Stomach (tissue), 9 donors: ENCODE measurements around the gene B9D2. TPM values are rescaled to one million over a fixed set of nuclear protein-coding genes. Genes with fewer than 3 reads are reported as not detected.

Source experiments
- DNase-seq, 2 donors: peaks; one replicate each; pipeline versions ENCODE4 v3.0.0 to v3.0.0-alpha.2; 2013 to 2019
- H3K27ac ChIP-seq, 5 donors: fragments of 200-600 bp in 4 of 5; sonication (generic) in 4 of 5; one replicate each; pipeline ENCODE4 v1.5.1; 2013 to 2019; ENCODE audit warnings: mild to moderate bottlenecking in 1 of 5, moderate library complexity in 1 of 5
- H3K27me3 ChIP-seq, 3 donors: fragments of 200-600 bp; sonication (generic); one replicate each; pipeline ENCODE4 v1.5.1; 2017 to 2019; ENCODE audit warnings: mixed run types in 1 of 3
- H3K36me3 ChIP-seq, 4 donors: fragments of 200-600 bp; sonication (generic); 1 replicate in 3 of 4; 2 replicates in 1 of 4; pipeline ENCODE4 v1.5.1; 2016 to 2019
- H3K4me1 ChIP-seq, 4 donors: fragments of 200-600 bp; sonication (generic); one replicate each; pipeline ENCODE4 v1.5.1; 2016 to 2019
- H3K4me3 ChIP-seq, 4 donors: fragments of 200-600 bp; sonication (generic) in 3 of 4; one replicate each; pipeline ENCODE4 v1.5.1; 2016 to 2019; ENCODE audit warnings: mild to moderate bottlenecking in 1 of 4
- H3K9me3 ChIP-seq, 4 donors: fragments of 200-600 bp; sonication (generic); one replicate each; pipeline ENCODE4 v1.5.1; 2016 to 2019
- CTCF ChIP-seq, 7 experiments: fragments of 450-650 bp in 4 of 7; fragments of 200-600 bp in 3 of 7; sonication (generic) in 3 of 7; IDR thresholded peaks; one replicate each; pipeline ENCODE4 v1.5.1; 2016 to 2019; ENCODE audit warnings: antibody characterized with exemption in 7 of 7, control low read depth in 2 of 7, mild to moderate bottlenecking in 1 of 7
- EP300 ChIP-seq: sonication (generic); formaldehyde crosslinking; IDR thresholded peaks from one replicate; pipeline ENCODE4 v1.6.1; 2017; ENCODE audit warnings: antibody characterized with exemption
- POLR2A ChIP-seq, 4 donors: fragments of 450-650 bp; IDR thresholded peaks; one replicate each; pipeline ENCODE4 v1.6.1; 2016; ENCODE audit warnings: antibody characterized with exemption in 4 of 4, control low read depth in 2 of 4, mild to moderate bottlenecking in 1 of 4, moderate library complexity in 1 of 4
- POLR2AphosphoS5 ChIP-seq, 3 donors: sonication (generic); formaldehyde crosslinking; IDR thresholded peaks; one replicate each; pipeline ENCODE4 v1.6.1; 2016; ENCODE audit warnings: antibody characterized with exemption in 3 of 3
- WGBS, 5 donors: extraction: QIAGEN DNeasy Blood & Tissue Kit in 3 of 5; methylation state at CpG; one replicate each; pipeline versions ENCODE4 v1.1.5 to v1.1.7; 2013 to 2018; 5-methylcytosine and 5-hydroxymethylcytosine counted together
- intact Hi-C: fragments of 100-400 bp; cut with DNase I; formaldehyde crosslinking; loops from one replicate; pipeline ENCODE4 v1.15.1; 2023; ENCODE audit warnings: low total_unique reads
- polyA plus RNA-seq, 3 donors: library from polyadenylated mRNA; stranded (reverse); fragments of 200-250 nt; gene quantifications; one replicate each; pipeline ENCODE4 v1.2.3, GENCODE V29; 2013
- total RNA-seq, 5 donors: library from RNA; depleted of rRNA; stranded (reverse); fragments of >200 nt; gene quantifications; one replicate each; pipeline versions ENCODE4 v1.1.0 to v1.2.3, GENCODE V29; 2014 to 2016
- donor health status: healthy with polysubstance abuse.
- donor health status: Bipolar disorder and iron deficiency.
- donor health status: healthy.

B9D2 gene
- total and polyA plus RNA-seq, 8 donors = 0.58 to 20.3 (median 9.2) TPM; not detected in 1

DNA sequence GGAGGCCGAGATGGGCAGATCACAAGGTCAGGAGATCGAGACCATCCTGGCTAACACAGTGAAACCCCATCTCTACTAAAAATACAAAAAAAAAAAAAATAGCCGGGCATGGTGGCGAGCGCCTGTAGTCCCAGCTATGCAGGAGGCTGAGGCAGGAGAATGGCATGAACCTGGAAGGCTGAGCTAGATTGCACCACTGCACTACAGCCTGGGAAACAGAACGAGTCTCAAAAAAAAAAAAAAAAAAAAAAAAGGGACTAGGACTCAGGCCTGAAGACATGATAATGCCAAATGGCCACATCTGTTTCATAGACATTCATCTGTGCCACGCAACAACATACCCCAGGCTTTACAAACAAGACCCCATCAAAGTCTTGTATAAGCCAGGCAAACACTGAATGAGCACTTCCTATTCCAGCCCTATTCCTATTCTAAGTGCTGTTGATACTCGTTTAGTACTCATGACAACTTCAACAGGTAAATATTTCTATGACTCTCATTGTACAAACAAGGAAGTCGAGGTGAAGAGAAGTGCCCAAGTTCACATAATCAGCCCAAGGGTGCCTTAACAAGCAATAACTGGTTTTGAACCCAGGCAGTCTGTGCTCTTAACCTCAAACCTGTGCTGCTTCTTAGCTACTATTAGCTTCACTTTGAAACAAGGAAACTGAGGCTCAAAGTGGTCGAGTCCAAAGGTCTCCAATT is 1.7 kb downstream of the B9D2 start:
- WGBS, 5 donors = 68 to 79% (median 77%) methylated on average over 8 to 10 of the region's 10 CpGs
- Histone ChIP-seq H3K4me3 (no peak overlapping the region), H3K4me1 (peaks cover 16 to 45% (median 23%) of the 10 kb centered on the region in 4 donors), H3K27ac (peak overlapping the region; percentile 92 to 99 (median 95)), H3K36me3 (no peaks in the 10 kb centered on the region), H3K27me3 (no peaks in the 10 kb centered on the region), H3K9me3 (no peaks in the 10 kb centered on the region)
- intact Hi-C loops = no loop called here
- TF ChIP-seq CTCF (IDR thresholded peaks at IDR 0.05) (no peak), POLR2A (IDR thresholded peaks at IDR 0.05) (no peak), EP300 (no peak), POLR2AphosphoS5 (IDR thresholded peaks at IDR 0.05) (no peak)
- DNase-seq = peak in 1 of 2 donors; percentile 78

- no peak overlapping the region for H3K4me3 ChIP-seq
- H3K9me3 ChIP-seq = no peaks in the 10 kb centered on the region
- intact Hi-C loops = no loop called here
- no peak overlapping the region for H3K27ac ChIP-seq
- H3K27me3 ChIP-seq = no peaks in the 10 kb centered on the region
- DNase-seq = no peak
- no peak for TF ChIP-seq POLR2A (IDR thresholded peaks at IDR 0.05)
- no peak for TF ChIP-seq EP300
- TF ChIP-seq POLR2AphosphoS5 (IDR thresholded peaks at IDR 0.05) = no peak
- TF ChIP-seq CTCF (IDR thresholded peaks at IDR 0.05) = no peak
- no peaks in the 10 kb centered on the region for H3K36me3 ChIP-seq
- WGBS, 5 donors = 79 to 100% (median 94%) methylated on average over 1 of the region's 1 CpG
- H3K4me1 ChIP-seq = peaks cover 13 to 46% (median 18%) of the 10 kb centered on the region in 4 donors
These were observed 4.2 kb downstream of the B9D2 start for GRCh38 chr19:41359741-41360140.

DNA sequence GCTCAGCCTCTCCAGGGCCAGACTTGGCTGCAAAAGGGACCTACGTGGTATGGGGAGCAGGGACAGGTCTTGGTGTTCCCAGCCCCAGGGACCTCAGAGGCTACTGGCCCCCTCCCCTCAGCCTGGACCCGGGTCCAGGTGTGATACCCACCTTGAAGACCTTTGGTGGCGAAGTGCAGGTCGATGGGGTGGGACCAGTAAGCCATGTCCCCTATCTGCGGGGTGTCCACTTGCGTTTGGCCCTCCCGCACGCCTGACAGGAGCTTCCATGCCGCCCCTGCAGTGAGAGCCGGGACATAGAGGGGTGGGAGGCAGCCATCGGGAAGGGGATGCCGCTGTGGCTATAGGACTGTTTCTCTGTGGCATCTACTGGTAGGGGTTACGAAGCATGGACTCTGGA is 6.2 kb downstream of the B9D2 start:
- Histone ChIP-seq H3K36me3 (no peaks in the 10 kb centered on the region), H3K4me1 (peaks cover 8 to 54% (median 24%) of the 10 kb centered on the region in 4 donors), H3K4me3 (no peak overlapping the region), H3K27ac (peak overlapping the region in 1 of 5 donors; percentile 22), H3K9me3 (no peaks in the 10 kb centered on the region), H3K27me3 (peaks cover 0 to 11% (median 10%) of the 10 kb centered on the region in 3 donors)
- 91 to 96% (median 92%) methylated on average over 7 to 13 of the region's 13 CpGs for WGBS, 5 donors
- DNase-seq = no peak
- intact Hi-C loops = no loop called here
- no peak for TF ChIP-seq POLR2A (IDR thresholded peaks at IDR 0.05)

DNA sequence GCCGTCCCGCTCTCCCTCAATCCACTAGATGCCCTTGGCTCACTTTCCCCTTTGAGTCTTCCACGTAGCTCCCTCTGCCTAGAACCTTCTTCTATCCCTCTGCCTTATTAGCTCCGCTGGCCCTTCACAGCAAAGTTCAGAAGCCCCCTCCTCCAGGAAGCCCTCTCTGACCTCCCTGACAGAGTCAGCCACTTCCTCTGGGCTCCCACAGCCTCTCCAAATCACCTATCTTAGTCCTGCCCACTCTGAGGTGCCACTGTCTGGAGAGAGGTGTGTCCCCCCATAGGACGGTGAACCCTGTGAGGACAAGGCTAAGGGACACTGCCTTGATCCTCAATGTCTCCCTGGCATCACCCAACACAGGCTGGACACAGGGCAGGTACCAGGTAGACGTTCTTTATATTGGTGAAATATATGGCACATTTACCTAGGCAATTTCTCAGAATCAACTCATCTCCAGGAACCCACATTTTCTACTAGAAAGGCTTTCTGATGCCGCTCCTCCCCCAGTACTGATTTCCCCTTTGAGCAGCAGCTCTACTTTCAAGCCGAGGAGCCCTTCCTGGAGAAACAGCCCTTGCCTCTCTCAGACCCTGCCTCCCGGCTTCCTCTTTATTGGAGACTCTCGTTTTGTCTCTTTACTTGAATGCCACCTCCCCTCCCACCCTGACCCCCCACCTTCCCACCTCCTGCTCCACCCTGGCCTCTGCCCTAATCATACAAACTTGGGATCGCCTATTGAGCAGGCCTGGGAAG is 6.8 kb downstream of the B9D2 start:
- Histone ChIP-seq H3K27me3 (peaks cover 0 to 16% (median 13%) of the 10 kb centered on the region in 3 donors), H3K36me3 (no peaks in the 10 kb centered on the region), H3K9me3 (no peaks in the 10 kb centered on the region), H3K27ac (peak overlapping the region in 1 of 5 donors; percentile 22), H3K4me3 (no peak overlapping the region), H3K4me1 (peaks cover 10 to 54% (median 26%) of the 10 kb centered on the region in 4 donors)
- TF ChIP-seq CTCF (IDR thresholded peaks at IDR 0.05) (no peak), EP300 (no peak), POLR2AphosphoS5 (IDR thresholded peaks at IDR 0.05) (no peak), POLR2A (IDR thresholded peaks at IDR 0.05) (no peak)
- intact Hi-C loops = no loop called here
- WGBS, 5 donors = 82 to 86% (median 86%) methylated on average over 11 of the region's 11 CpGs
- DNase-seq = no peak
